ENCODE results near the gene RPRD2. TPM values are rescaled to one million over a fixed set of nuclear protein-coding genes. Genes with fewer than 3 reads are reported as not detected.
A peak's percentile ranks its signal among the peaks of the same experiment; 100 is the strongest.

Gene RPRD2
- polyA plus RNA-seq, 1 donor, result 33.2 TPM

GRCh38 chr1:150409504-150410362 is 45.8 kb downstream of the RPRD2 start:
- peak overlapping the region; percentile 58 for H3K27ac ChIP-seq (ENCODE audit: low read length)

GRCh38 chr1:150410582-150411101 is 46.7 kb downstream of the RPRD2 start:
- Histone ChIP-seq H3K4me1 (ENCODE audit: control insufficient read depth, insufficient read depth, low read length) (peaks cover 17% of the 10 kb centered on the region), H3K9me3 (ENCODE audit: control insufficient read depth, low read depth, low read length) (no peaks in the 10 kb centered on the region), H3K27me3 (ENCODE audit: control insufficient read depth, insufficient read depth, low read length) (no peaks in the 10 kb centered on the region), H3K4me3 (ENCODE audit: low read length) (no peak overlapping the region), H3K27ac (ENCODE audit: low read length) (peak overlapping the region; percentile 58), H3K36me3 (ENCODE audit: control insufficient read depth, insufficient read depth, low read length) (no peaks in the 10 kb centered on the region)
- peak; percentile 49 to 78 for DNase-seq
- no CpG with 5 or more reads among the region's 6 CpGs for WGBS (ENCODE audit: insufficient coverage, low lambda C conversion rate)

More at GRCh38 chr1:150409504-150410362, 45.8 kb downstream of the RPRD2 start:
- 30% methylated on average over 2 of the region's 12 CpGs for WGBS (ENCODE audit: insufficient coverage, low lambda C conversion rate)
- Histone ChIP-seq H3K4me1 (ENCODE audit: control insufficient read depth, insufficient read depth, low read length) (peaks cover 17% of the 10 kb centered on the region), H3K9me3 (ENCODE audit: control insufficient read depth, low read depth, low read length) (no peaks in the 10 kb centered on the region), H3K27me3 (ENCODE audit: control insufficient read depth, insufficient read depth, low read length) (no peaks in the 10 kb centered on the region), H3K4me3 (ENCODE audit: low read length) (no peak overlapping the region), H3K36me3 (ENCODE audit: control insufficient read depth, insufficient read depth, low read length) (no peaks in the 10 kb centered on the region)
- DNase-seq, result peak; percentile 30 to 67

- no peaks in the 10 kb centered on the region for H3K9me3 ChIP-seq (ENCODE audit: control insufficient read depth, low read depth, low read length)
- DNase-seq, result peak in 1 of 2 donors; percentile 4
- H3K27ac ChIP-seq (ENCODE audit: low read length), result no peak overlapping the region
- H3K4me1 ChIP-seq (ENCODE audit: control insufficient read depth, insufficient read depth, low read length), result peaks cover 10% of the 10 kb centered on the region
- WGBS (ENCODE audit: insufficient coverage, low lambda C conversion rate), result 69% methylated on average over 2 of the region's 4 CpGs
- H3K27me3 ChIP-seq (ENCODE audit: control insufficient read depth, insufficient read depth, low read length), result no peaks in the 10 kb centered on the region
- no peak overlapping the region for H3K4me3 ChIP-seq (ENCODE audit: low read length)
- peaks cover 7% of the 10 kb centered on the region for H3K36me3 ChIP-seq (ENCODE audit: control insufficient read depth, insufficient read depth, low read length)
Observed at GRCh38 chr1:150414592-150414991, 50.6 kb downstream of the RPRD2 start.

GRCh38 chr1:150415800-150416199 is 51.9 kb downstream of the RPRD2 start:
- Histone ChIP-seq H3K9me3 (ENCODE audit: control insufficient read depth, low read depth, low read length) (no peaks in the 10 kb centered on the region), H3K27me3 (ENCODE audit: control insufficient read depth, insufficient read depth, low read length) (no peaks in the 10 kb centered on the region), H3K27ac (ENCODE audit: low read length) (no peak overlapping the region), H3K36me3 (ENCODE audit: control insufficient read depth, insufficient read depth, low read length) (peaks cover 10% of the 10 kb centered on the region), H3K4me3 (ENCODE audit: low read length) (no peak overlapping the region), H3K4me1 (ENCODE audit: control insufficient read depth, insufficient read depth, low read length) (peaks cover 2% of the 10 kb centered on the region)
- no CpG with 5 or more reads among the region's 3 CpGs for WGBS (ENCODE audit: insufficient coverage, low lambda C conversion rate)
- no peak for DNase-seq

GRCh38 chr1:150420560-150421265 is 56.8 kb downstream of the RPRD2 start:
- H3K27ac ChIP-seq (ENCODE audit: low read length), result no peak overlapping the region
- peaks cover 10% of the 10 kb centered on the region for H3K36me3 ChIP-seq (ENCODE audit: control insufficient read depth, insufficient read depth, low read length)
- H3K4me3 ChIP-seq (ENCODE audit: low read length), result no peak overlapping the region
- H3K4me1 ChIP-seq (ENCODE audit: control insufficient read depth, insufficient read depth, low read length), result no peaks in the 10 kb centered on the region
- H3K9me3 ChIP-seq (ENCODE audit: control insufficient read depth, low read depth, low read length), result no peaks in the 10 kb centered on the region
- DNase-seq, result no peak
- H3K27me3 ChIP-seq (ENCODE audit: control insufficient read depth, insufficient read depth, low read length), result no peaks in the 10 kb centered on the region
- WGBS (ENCODE audit: insufficient coverage, low lambda C conversion rate), result no CpG with 5 or more reads among the region's 5 CpGs

- H3K36me3 ChIP-seq (ENCODE audit: control insufficient read depth, insufficient read depth, low read length), result peaks cover 10% of the 10 kb centered on the region
- no peaks in the 10 kb centered on the region for H3K9me3 ChIP-seq (ENCODE audit: control insufficient read depth, low read depth, low read length)
- 100% methylated on average over 1 of the region's 2 CpGs for WGBS (ENCODE audit: insufficient coverage, low lambda C conversion rate)
- no peaks in the 10 kb centered on the region for H3K4me1 ChIP-seq (ENCODE audit: control insufficient read depth, insufficient read depth, low read length)
- no peak for DNase-seq
- H3K4me3 ChIP-seq (ENCODE audit: low read length), result no peak overlapping the region
- no peaks in the 10 kb centered on the region for H3K27me3 ChIP-seq (ENCODE audit: control insufficient read depth, insufficient read depth, low read length)
- H3K27ac ChIP-seq (ENCODE audit: low read length), result no peak overlapping the region
Observed at GRCh38 chr1:150422541-150422940, 58.6 kb downstream of the RPRD2 start.

- peaks cover 6% of the 10 kb centered on the region for H3K36me3 ChIP-seq (ENCODE audit: control insufficient read depth, insufficient read depth, low read length)
- H3K27ac ChIP-seq (ENCODE audit: low read length), result no peak overlapping the region
- no peaks in the 10 kb centered on the region for H3K4me1 ChIP-seq (ENCODE audit: control insufficient read depth, insufficient read depth, low read length)
- DNase-seq, result peak in 1 of 2 donors; percentile 20
- H3K9me3 ChIP-seq (ENCODE audit: control insufficient read depth, low read depth, low read length), result no peaks in the 10 kb centered on the region
- 100% methylated on average over 1 of the region's 3 CpGs for WGBS (ENCODE audit: insufficient coverage, low lambda C conversion rate)
- no peaks in the 10 kb centered on the region for H3K27me3 ChIP-seq (ENCODE audit: control insufficient read depth, insufficient read depth, low read length)
- H3K4me3 ChIP-seq (ENCODE audit: low read length), result no peak overlapping the region
Observed at GRCh38 chr1:150429805-150430204, 65.9 kb downstream of the RPRD2 start.

GRCh38 chr1:150441121-150441520 is 77.2 kb downstream of the RPRD2 start:
- no peaks in the 10 kb centered on the region for H3K27me3 ChIP-seq (ENCODE audit: control insufficient read depth, insufficient read depth, low read length)
- no peaks in the 10 kb centered on the region for H3K9me3 ChIP-seq (ENCODE audit: control insufficient read depth, low read depth, low read length)
- WGBS (ENCODE audit: insufficient coverage, low lambda C conversion rate), result no CpG with 5 or more reads among the region's 2 CpGs

GRCh38 chr1:150444232-150444631 is 80.3 kb downstream of the RPRD2 start:
- DNase-seq, result no peak
- Histone ChIP-seq H3K27ac (ENCODE audit: low read length) (no peak overlapping the region), H3K36me3 (ENCODE audit: control insufficient read depth, insufficient read depth, low read length) (peaks cover 55% of the 10 kb centered on the region), H3K9me3 (ENCODE audit: control insufficient read depth, low read depth, low read length) (no peaks in the 10 kb centered on the region), H3K4me3 (ENCODE audit: low read length) (no peak overlapping the region), H3K4me1 (ENCODE audit: control insufficient read depth, insufficient read depth, low read length) (no peaks in the 10 kb centered on the region), H3K27me3 (ENCODE audit: control insufficient read depth, insufficient read depth, low read length) (no peaks in the 10 kb centered on the region)
- WGBS (ENCODE audit: insufficient coverage, low lambda C conversion rate), result no CpG with 5 or more reads among the region's 1 CpG

More at GRCh38 chr1:150441121-150441520, 77.2 kb downstream of the RPRD2 start:
- Histone ChIP-seq H3K36me3 (ENCODE audit: control insufficient read depth, insufficient read depth, low read length) (peaks cover 30% of the 10 kb centered on the region), H3K27ac (ENCODE audit: low read length) (no peak overlapping the region), H3K4me1 (ENCODE audit: control insufficient read depth, insufficient read depth, low read length) (no peaks in the 10 kb centered on the region), H3K4me3 (ENCODE audit: low read length) (no peak overlapping the region)
- DNase-seq, result no peak

GRCh38 chr1:150456146-150456647 is 92.2 kb downstream of the RPRD2 start:
- no peaks in the 10 kb centered on the region for H3K9me3 ChIP-seq (ENCODE audit: control insufficient read depth, low read depth, low read length)
- no peak overlapping the region for H3K4me3 ChIP-seq (ENCODE audit: low read length)
- H3K4me1 ChIP-seq (ENCODE audit: control insufficient read depth, insufficient read depth, low read length), result no peaks in the 10 kb centered on the region
- H3K36me3 ChIP-seq (ENCODE audit: control insufficient read depth, insufficient read depth, low read length), result peaks cover 42% of the 10 kb centered on the region
- no peak for DNase-seq
- WGBS (ENCODE audit: insufficient coverage, low lambda C conversion rate), result no CpG with 5 or more reads among the region's 4 CpGs
- H3K27me3 ChIP-seq (ENCODE audit: control insufficient read depth, insufficient read depth, low read length), result no peaks in the 10 kb centered on the region
- H3K27ac ChIP-seq (ENCODE audit: low read length), result no peak overlapping the region
